Lung (tissue), 12 donors: Measurements from ENCODE around the gene STMN1. TPM values are rescaled to one million over a fixed set of nuclear protein-coding genes. Genes with fewer than 3 reads are reported as not detected.
A peak's percentile ranks its signal among the peaks of the same experiment; 100 is the strongest.
"Not testable (repeated sequence)": the region's sequence is repeated elsewhere in the genome, so short reads cannot be mapped to it uniquely, and the experiment has no call there.

Experiments used
- ATAC-seq: fragments of 200-7000 bp; cut with Tn5 transposase; one replicate; pipeline ENCODE4 v1.9.1; 2020; ENCODE audit warnings: moderate number of reproducible peaks; ENCODE audit not compliant: insufficient read depth, low FRiP score
- DNase-seq, 3 donors: peaks; one replicate each; pipeline ENCODE4 v3.0.0-alpha.2; 2013 to 2017
- H3K27ac ChIP-seq, 2 donors: one replicate each; pipeline ENCODE4 v1.5.1; 2013; ENCODE audit warnings: mild to moderate bottlenecking in 2 of 2, moderate library complexity in 2 of 2, control low read depth in 1 of 2, inconsistent platforms in 1 of 2, low read depth in 1 of 2, low read length in 1 of 2
- H3K27me3 ChIP-seq, 3 donors: one replicate each; pipeline ENCODE4 v1.5.1; 2013; ENCODE audit warnings: low read length in 2 of 3; ENCODE audit not compliant: control insufficient read depth in 3 of 3, insufficient read depth in 3 of 3
- H3K36me3 ChIP-seq, 4 donors: one replicate each; pipeline ENCODE4 v1.5.1; 2013; ENCODE audit warnings: low read length in 4 of 4, mild to moderate bottlenecking in 1 of 4, moderate library complexity in 1 of 4; ENCODE audit not compliant: control insufficient read depth in 4 of 4, insufficient read depth in 4 of 4
- H3K4me1 ChIP-seq, 5 donors: one replicate each; pipeline ENCODE4 v1.5.1; 2013; ENCODE audit warnings: low read length in 5 of 5, mild to moderate bottlenecking in 2 of 5, moderate library complexity in 1 of 5; ENCODE audit not compliant: control insufficient read depth in 5 of 5, insufficient read depth in 5 of 5
- H3K4me3 ChIP-seq: one replicate; pipeline ENCODE4 v1.5.1; 2013; ENCODE audit warnings: mild to moderate bottlenecking, control low read depth, moderate library complexity
- H3K9ac ChIP-seq, 2 donors: one replicate each; pipeline ENCODE4 v1.5.1; 2013; ENCODE audit warnings: low read length in 2 of 2, control low read depth in 1 of 2; ENCODE audit not compliant: insufficient read depth in 1 of 2
- H3K9me3 ChIP-seq, 4 donors: one replicate each; pipeline ENCODE4 v1.5.1; 2013; ENCODE audit warnings: low read length in 3 of 4, mild to moderate bottlenecking in 1 of 4, moderate library complexity in 1 of 4; ENCODE audit not compliant: control insufficient read depth in 4 of 4, insufficient read depth in 3 of 4
- WGBS, 2 donors: extraction: QIAGEN DNeasy Blood & Tissue Kit; methylation state at CpG; one replicate each; pipeline ENCODE4 v1.1.7; 2013; 5-methylcytosine and 5-hydroxymethylcytosine counted together
- polyA plus RNA-seq, 2 donors: library from polyadenylated mRNA; stranded (reverse); fragments of 200-250 nt; gene quantifications; one replicate each; pipeline ENCODE4 v1.2.1, GENCODE V29; 2013
- total RNA-seq, 2 donors: library from RNA; depleted of rRNA in 1 of 2; stranded (reverse); fragments of >200 nt in 1 of 2; gene quantifications; one replicate each; pipeline ENCODE4 v1.2.1, GENCODE V29; 2014 to 2021
- TF ChIP-seq, protein P1 (sequence below): IDR thresholded peaks from 2 replicates; pipeline ENCODE4 v1.5.1; 2012; ENCODE audit warnings: mild to moderate bottlenecking; ENCODE audit errors: control extremely low read depth, extremely low read depth
- donor health status: control.
- donor health status: control.
- donor health status: Bipolar disorder and iron deficiency.
- donor health status: healthy.
- donor health status: DM: yes; HTN: yes; CAD: no.

Gene STMN1
- total and polyA plus RNA-seq, 4 donors = 18.5 to 118 (median 51.3) TPM

DNA sequence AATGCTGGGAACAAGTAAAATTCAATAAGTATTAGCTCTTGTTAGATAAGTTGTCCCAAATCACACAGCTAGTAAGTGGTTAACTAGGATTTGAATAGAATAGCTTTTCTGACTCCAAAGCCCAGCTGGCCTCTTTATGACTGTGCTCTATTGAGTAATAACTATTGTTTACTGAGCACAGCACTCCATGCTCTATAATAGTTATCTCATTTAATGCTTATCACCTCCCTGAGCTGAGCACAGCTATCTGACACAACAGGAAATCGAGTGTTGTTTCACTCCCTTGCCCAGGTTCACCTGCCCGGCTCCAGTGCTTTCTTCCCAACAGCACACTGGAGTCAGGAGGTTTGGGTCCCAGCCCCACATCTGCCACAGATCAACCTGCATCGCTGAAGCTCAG is 38.8 kb upstream of the STMN1 start:
- no peak for ATAC-seq
- no peak overlapping the region for H3K4me3 ChIP-seq
- no peak overlapping the region for H3K9ac ChIP-seq
- no peaks in the 10 kb centered on the region for H3K4me1 ChIP-seq
- peak overlapping the region in 1 of 2 donors; percentile 40 for H3K27ac ChIP-seq
- peaks cover 0 to 12% (median 0%) of the 10 kb centered on the region in 4 donors for H3K9me3 ChIP-seq
- no peak for DNase-seq
- no peaks in the 10 kb centered on the region for H3K27me3 ChIP-seq
- WGBS, 2 donors = 75 to 84% methylated on average over 3 of the region's 3 CpGs
- TF ChIP-seq, protein P1, sequence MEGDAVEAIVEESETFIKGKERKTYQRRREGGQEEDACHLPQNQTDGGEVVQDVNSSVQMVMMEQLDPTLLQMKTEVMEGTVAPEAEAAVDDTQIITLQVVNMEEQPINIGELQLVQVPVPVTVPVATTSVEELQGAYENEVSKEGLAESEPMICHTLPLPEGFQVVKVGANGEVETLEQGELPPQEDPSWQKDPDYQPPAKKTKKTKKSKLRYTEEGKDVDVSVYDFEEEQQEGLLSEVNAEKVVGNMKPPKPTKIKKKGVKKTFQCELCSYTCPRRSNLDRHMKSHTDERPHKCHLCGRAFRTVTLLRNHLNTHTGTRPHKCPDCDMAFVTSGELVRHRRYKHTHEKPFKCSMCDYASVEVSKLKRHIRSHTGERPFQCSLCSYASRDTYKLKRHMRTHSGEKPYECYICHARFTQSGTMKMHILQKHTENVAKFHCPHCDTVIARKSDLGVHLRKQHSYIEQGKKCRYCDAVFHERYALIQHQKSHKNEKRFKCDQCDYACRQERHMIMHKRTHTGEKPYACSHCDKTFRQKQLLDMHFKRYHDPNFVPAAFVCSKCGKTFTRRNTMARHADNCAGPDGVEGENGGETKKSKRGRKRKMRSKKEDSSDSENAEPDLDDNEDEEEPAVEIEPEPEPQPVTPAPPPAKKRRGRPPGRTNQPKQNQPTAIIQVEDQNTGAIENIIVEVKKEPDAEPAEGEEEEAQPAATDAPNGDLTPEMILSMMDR = no peak
- no peaks in the 10 kb centered on the region for H3K36me3 ChIP-seq

DNA sequence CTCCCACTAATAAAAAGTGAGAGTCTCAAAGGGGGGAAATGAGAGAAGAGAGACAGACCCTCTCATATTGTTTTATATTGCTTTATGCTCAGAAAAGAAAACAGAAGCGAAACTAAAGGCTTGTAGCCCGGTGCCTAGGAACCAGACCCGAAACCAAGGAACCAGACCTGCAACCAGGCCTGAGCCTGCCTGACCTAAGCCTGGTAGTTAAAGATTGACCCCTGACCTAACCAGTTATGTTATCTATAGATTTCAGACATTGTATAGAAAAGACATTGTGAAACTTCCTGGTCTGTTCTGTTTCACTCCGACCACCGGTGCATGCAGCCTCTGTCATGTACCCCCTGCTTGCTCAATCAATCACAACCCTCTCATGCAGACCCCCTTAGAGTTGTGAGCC is 37.3 kb upstream of the STMN1 start:
- H3K4me1 ChIP-seq, H3K9ac ChIP-seq, ATAC-seq, DNase-seq, H3K27ac ChIP-seq, H3K36me3 ChIP-seq, H3K27me3 ChIP-seq, H3K4me3 ChIP-seq: not testable (repeated sequence)
- peaks cover 0 to 12% (median 0%) of the 10 kb centered on the region in 4 donors for H3K9me3 ChIP-seq
- whole genome bisulfite sequencing, 2 donors = 76 to 79% methylated on average over 5 of the region's 5 CpGs

DNA sequence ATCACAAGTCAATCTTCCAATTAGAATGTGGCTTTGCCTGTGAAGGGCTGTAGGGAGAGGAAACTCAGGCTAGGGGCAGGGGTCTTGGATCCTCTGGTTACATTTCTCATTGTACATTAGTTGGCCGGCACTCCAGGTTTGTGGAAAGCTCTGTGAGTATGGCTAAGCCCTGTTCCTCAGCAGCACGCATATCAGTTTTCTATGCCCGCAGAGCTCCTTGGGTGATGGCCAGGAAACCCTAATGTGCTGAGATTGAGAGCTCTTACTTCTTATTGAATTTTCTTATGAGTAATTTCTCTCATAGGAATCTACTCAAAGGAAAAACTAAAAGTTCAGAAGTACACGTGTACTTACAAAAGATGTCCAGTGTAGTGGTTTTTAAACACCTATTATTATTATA is 30.7 kb upstream of the STMN1 start:
- Histone ChIP-seq H3K9ac (no peak overlapping the region), H3K4me3 (no peak overlapping the region), H3K27ac (no peak overlapping the region), H3K36me3 (no peaks in the 10 kb centered on the region), H3K9me3 (no peaks in the 10 kb centered on the region), H3K27me3 (no peaks in the 10 kb centered on the region), H3K4me1 (no peaks in the 10 kb centered on the region)
- WGBS, 2 donors = 70 to 80% methylated on average over 4 of the region's 4 CpGs
- TF ChIP-seq, protein P1 = no peak
- ATAC-seq (no peak), DNase-seq (peak in 2 of 3 donors; percentile 33 to 55)

DNA sequence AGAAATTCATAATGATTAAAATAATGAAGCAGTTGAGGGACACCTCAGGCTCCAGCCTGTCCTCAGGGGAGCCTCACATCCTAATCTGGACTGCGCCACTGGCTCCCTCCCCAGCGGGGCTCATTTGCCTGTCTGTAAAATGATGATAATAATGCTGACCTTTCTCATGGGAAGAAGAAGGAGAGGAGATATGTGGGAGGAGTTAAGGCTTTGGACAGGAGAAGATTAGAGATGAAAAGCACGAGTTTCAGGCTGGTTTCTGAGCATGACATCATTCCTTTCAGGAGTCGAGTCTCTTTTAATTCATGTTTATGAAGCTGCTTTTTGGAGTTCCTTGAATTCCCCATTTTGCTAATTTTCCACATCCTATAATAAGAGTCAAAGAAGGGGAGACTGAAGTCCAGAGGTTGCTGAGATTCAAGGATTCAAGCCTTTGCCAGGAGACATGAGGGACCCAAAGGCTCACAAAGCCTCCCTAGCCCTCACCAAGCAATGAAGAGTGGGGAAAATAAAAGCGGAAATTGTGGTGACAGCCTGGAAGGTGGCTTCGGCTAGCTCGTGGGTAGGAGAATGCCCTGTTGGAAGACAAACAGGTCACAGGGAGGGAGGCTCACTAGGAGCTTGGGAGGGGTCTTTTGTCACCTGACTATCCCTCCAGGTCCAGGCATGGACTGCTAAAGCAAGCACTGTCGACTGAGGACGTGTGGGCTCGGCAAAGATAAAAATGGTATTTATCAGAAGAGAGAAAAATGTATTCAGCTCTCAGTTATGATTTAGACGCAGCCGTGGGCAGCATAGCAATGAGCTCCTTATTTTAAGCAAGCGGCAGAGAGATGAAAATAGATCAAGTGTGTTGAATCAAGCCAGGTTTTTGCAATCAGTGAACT is 27.5 kb upstream of the STMN1 start:
- TF ChIP-seq, protein P1 = no peak
- Histone ChIP-seq H3K4me3 (no peak overlapping the region), H3K27ac (no peak overlapping the region), H3K4me1 (no peaks in the 10 kb centered on the region), H3K9ac (no peak overlapping the region), H3K9me3 (no peaks in the 10 kb centered on the region), H3K27me3 (no peaks in the 10 kb centered on the region), H3K36me3 (no peaks in the 10 kb centered on the region)
- 68 to 70% methylated on average over 13 of the region's 13 CpGs for WGBS, 2 donors
- ATAC-seq (no peak), DNase-seq (no peak)

DNA sequence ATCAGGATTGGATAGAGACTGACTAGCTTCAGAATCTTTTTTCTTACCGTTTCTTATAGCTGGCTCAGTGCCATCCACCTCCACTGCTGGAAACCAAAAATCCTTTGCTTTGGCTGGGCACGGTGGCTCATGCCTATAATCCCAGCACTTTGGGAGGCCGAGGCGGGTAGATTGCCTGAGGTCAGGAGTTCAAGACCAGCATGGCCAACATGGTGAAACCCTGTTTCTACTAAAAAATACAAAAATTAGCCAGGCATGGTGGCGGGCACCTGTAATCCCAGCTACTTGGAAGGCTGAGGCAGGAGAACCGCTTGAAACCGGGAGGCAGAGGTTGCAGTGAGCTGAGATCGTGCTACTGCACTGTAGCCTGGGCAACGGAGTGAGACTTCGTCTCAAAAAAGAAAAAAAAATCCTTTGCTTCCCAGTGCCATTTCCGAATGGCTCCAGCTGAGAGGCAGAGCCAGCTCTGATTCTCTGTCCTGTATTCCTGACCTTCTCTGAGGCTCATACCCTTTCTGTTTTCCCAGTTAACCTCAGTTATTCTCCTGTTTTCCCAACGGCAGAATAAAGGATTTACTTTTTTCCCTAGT is 26.7 kb upstream of the STMN1 start:
- not testable (repeated sequence) for H3K27ac ChIP-seq, H3K4me3 ChIP-seq, H3K27me3 ChIP-seq, H3K9me3 ChIP-seq, DNase-seq, H3K36me3 ChIP-seq, H3K4me1 ChIP-seq, ATAC-seq, H3K9ac ChIP-seq
- 75 to 89% methylated on average over 12 of the region's 12 CpGs for WGBS, 2 donors
